Inferior parietal cortex (tissue), 1 donor: ENCODE results near the gene SMTNL2.
A peak's percentile ranks its signal among the peaks of the same experiment; 100 is the strongest.

Experiments used
- DNase-seq: peaks from one replicate; pipeline ENCODE4 v3.0.0-alpha.2; 2016; ENCODE audit errors: extremely low spot score

SMTNL2 gene

GRCh38 chr17:4584101-4584916 is at the start of gene SMTNL2:
Gene SMTNL2 (plus strand): TSS chr17:4584529. CDS start chr17:4584606, 77 bp downstream.
- DNase-seq: no peak

DNA sequence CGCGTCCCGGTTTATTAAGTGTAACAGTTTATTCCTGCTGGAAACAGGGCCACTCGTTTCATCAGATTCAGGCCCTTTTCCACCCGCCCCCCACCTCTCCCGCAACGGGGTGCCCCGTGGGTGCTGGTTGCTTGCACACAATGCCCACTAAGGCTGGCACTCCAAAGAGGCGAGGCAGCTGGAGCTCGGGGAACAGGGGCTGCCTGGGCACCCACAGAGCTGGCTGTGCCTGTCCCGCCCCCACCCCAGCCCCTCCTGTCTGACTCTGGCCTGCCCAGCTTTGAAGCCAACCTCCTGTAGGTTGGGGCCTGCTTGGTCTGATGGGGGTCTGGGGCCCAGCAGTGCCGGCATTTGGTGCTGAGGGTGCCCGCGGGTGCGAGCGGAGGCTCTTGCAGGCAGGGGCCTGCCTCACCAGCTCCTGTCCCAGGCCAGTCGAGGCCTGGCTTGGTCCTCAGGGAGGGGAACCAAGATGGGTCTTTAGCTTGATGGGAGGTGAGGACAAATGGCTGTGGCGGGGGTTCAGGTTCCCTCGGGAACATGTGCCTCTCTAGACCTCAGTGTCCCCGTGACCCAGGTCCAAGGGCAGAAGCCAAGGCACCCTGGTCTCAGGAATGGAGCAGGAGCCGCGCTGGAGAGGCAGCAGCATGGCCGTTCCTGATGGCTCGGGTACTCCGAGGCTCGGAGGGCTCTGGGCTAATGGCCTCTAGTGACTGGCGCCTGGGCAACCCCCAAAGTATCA is 49.2 kb upstream of the SMTNL2 start:
- DNase-seq: no peak

GRCh38 chr17:4535667-4536258 is 48.6 kb upstream of the SMTNL2 start:
- DNase-seq: no peak

- DNase-seq: no peak
These were observed 48.0 kb upstream of the SMTNL2 start for GRCh38 chr17:4536259-4536741.

DNA sequence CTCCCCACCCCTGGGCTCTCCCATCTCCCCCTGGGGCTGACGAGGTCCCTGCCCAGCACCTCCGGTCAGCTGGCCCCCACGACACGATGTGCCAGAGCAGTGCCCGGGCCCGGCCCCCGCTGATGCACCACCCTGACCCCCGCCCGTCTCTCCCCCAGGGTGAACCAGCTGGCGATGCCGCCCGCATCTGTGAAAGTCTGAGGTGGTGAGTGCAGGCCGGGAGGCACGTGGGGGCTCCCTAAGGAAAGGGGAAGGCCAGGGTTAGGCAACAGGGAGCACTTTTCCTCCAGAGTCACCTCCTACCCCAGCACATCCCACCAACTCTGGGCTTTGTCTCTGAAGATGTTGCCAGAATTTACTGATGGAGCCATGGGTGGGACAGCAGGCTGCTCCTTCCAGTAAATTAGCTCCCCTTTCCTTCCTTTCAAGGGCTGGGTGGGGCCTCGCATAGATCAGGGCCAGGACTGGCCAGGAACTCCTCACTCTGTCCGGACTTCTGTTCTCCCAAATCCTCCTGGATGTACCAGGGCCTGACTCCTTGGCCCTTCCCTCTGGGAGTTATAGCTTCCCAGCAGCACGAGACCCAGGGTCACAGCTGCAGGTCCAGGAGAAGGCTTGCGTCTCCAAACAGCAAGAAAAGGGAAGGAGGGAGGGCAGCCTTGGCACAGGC is 47.5 kb upstream of the SMTNL2 start:
- DNase-seq: no peak

DNA sequence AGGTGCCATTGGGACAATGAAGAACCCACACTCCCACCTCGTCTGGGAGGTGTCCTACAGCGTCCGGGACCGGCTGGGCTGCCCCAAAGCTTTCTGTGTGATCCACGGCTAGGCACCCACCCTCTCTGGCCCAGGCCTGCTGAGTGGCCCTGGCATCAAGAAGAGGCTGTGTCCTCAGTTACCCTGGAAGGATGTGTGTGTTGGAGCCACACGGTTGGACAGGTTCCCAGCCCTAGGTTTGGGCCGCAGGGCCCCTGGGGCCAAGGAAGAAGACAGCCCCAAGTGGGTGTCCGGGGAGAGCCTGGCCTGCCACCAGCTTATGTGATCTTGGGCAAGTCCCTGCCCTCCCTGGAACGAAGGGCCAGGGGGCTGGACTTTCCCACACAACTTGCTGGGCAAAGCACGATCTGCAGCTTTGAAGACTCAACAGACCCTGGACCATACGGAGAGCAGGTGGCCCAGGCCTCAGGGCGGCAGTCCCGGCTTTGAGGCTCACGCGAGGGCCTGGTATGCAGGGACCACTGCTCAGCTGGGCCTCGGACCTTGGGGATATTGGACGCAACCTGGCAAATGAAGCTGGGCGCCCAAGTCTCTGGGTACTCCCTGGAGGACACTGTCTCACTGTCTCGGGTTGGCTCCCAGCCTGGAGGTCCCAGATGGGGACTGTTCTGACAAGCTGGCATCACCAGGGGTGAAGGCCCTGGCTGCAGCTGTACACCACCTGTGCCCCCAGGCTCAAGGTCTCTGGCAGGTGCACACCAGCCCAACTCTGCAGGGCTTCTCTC is 46.7 kb upstream of the SMTNL2 start:
- peak; percentile 68 for DNase-seq

DNA sequence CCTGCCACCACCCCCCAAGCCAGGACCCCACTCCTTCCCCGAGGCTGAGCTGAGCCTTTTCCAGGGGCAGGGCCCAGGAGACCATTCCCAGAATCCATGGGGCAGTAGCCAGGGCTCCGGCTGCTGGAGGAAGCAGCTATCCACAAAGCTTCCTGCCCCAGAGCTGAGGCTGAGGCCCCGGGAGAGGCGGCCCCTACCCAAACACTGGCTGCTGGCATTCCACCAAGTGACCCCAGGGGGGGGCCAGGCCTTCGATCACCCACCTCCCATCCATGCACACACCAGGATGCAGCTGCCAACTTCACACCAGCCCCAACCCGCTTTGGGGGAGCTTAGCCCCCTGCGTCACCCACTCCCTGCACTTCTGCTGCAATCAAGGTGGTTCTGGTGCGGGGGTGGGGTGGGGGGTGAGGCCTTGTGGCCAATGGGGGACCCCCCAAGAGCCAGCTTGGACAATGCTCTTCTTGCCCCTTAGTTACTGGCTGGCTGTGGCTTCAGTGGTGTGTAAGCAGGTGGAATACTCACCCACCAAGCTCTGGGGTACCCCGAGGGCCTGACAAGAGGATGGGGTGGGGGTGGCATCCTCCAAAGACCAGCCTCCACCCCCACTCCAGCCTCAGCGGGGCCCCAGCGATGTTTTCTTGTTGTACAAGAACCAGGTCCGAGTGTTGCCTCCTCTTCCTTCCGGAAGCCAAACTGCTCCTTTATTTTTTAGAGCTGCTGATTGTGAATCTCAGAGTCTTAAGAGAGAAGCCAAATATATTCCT is 45.9 kb upstream of the SMTNL2 start:
- DNase-seq: no peak

GRCh38 chr17:4539025-4539424 is 45.3 kb upstream of the SMTNL2 start:
- DNase-seq: no peak

GRCh38 chr17:4539576-4540223 is 44.6 kb upstream of the SMTNL2 start:
- DNase-seq: no peak

DNA sequence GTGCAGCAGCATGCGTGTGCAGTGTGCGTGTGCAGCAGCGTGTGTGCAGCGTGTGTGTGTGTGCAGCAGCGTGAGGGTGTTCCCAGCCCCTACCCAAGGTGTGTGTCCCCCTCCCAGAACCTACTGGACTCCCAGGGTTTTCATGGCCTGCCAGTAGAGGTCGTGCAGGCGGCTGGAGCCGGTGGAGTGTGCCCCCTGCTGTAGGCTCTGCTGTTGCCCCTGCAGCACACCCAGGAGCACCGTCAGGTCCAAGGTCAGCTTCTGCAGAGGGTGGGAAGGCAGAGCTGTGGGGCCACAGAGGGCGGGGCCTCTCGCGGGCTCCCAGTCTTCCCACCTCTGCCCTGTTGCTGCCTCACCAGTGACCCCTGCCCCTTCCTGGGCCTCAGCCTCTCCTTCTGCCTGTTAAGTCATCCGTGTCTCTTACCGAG is 44.1 kb upstream of the SMTNL2 start:
- DNase-seq: no peak

GRCh38 chr17:4540687-4541327 is 43.5 kb upstream of the SMTNL2 start:
- DNase-seq: no peak

DNA sequence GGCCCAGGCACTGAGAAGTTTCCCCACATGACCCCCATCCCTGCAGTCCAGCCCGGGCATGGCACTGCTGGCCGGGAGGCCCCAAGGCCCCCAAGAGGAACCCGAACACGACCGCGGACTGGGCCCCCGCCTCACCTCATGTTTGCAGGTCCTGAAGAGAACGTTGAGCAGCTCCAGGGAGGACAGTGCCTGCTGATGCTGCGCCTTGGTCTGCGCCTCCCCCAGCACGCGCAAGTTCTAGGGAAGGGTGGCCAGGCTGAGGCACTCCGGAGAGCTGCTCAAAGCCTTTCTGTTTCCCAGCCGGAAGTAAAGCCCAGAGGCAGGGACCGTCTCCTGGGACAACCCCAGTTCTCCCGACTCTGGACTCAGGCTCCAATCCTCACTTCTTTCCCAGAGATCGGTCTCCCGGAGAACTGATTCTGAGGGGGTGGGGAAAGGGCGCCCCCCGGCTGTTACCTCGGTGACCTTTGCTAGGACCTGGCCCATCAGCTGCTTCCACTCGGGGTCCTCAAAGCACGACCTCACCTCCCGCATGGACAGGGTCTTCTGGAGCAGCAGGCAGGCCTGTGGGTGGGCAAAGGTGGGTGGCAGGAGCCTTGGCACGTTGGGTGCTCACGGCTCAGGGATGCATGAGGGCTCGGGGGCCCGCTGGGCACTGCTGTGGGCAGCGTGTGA is 42.9 kb upstream of the SMTNL2 start:
- DNase-seq: no peak

GRCh38 chr17:4542003-4542725 is 42.2 kb upstream of the SMTNL2 start:
- no peak for DNase-seq

DNA sequence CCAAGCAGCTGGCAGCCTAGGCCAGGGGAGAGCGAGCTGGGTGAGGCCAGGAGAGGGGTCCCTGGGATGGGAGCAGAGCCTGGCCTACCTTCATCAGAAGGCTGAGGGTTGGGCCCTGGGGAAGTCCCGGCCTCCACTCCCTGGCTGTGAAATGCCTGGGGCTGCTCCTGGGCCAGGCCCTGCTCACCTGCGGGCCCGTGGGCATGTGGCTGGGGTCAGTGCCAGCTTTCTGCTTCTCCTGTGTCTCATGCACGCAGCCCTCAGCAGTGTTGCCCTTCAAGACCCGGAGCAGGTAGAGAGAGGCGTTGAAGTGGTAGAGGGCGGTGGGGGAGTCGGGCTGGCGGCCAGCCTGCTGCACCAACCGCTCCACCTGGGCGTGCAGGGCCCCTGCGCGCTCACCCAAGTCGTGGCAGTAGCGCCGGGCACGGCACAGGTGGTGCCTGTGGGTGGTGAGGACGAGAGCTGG is 41.6 kb upstream of the SMTNL2 start:
- DNase-seq: no peak

- no peak for DNase-seq
These were observed 40.7 kb upstream of the SMTNL2 start for GRCh38 chr17:4543557-4544026.

GRCh38 chr17:4544135-4544950 is 40.0 kb upstream of the SMTNL2 start:
- DNase-seq: no peak

GRCh38 chr17:4544951-4545216 is 39.4 kb upstream of the SMTNL2 start:
- no peak for DNase-seq
